ENCODE results near the gene GABBR2. TPM values are rescaled to one million over a fixed set of nuclear protein-coding genes. Genes with fewer than 3 reads are reported as not detected.

GABBR2 gene
- total RNA-seq, 4 donors from 2014 or later: 0.17 to 0.26 TPM; not detected in 2

DNA sequence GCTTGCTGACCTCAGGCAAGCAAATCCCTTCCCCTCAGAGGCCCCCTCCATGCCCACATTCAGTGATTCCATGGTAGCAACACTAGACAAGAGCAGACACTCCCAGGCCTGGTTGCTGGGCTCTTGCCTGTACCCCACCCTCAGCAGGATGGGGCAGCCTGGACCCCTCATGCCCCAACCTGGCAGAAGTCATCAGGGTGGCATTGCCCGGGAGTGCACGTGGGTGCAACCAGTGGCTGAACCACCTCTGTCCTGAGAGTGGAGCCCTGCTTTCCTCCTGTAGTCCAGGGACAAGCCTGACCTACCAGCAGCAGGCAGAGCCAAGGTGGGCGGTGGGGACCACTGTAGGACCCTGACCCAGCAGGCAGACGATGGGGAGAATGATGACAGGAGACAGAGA lies 387.5 kb downstream of the GABBR2 start:
- DNase-seq (ENCODE audit: extremely low spot score): no peak
- 98% methylated on average over 4 of the region's 4 CpGs for WGBS
- Histone ChIP-seq H3K27ac (replicated peaks in 1 of 4) (no peak overlapping the region), H3K36me3 (no peaks in the 10 kb centered on the region), H3K9me3 (no peaks in the 10 kb centered on the region), H3K4me3 (no peak overlapping the region), H3K27me3 (no peaks in the 10 kb centered on the region), H3K4me1 (no peaks in the 10 kb centered on the region)
- no peak for TF ChIP-seq EP300 (IDR thresholded peaks at IDR 0.05)
- intact Hi-C loops (cut with DNase I): no loop called here

- intact Hi-C loops (cut with DNase I): loop anchor here (10.0 kb wide), 1 partner anchor 386 kb away; the partner anchor contains the start of gene GABBR2
- WGBS: 89% methylated on average over 4 of the region's 5 CpGs
Measured at GRCh38 chr9:98318834-98319478, 389.8 kb downstream of the GABBR2 start.

GRCh38 chr9:98318041-98318790 lies 390.5 kb downstream of the GABBR2 start:
- intact Hi-C loops (cut with DNase I): loop anchor here (10.0 kb wide), 1 partner anchor 387 kb away; the partner anchor contains the start of gene GABBR2
- Histone ChIP-seq H3K27me3 (no peaks in the 10 kb centered on the region), H3K4me1 (peaks cover 0 to 5% (median 0%) of the 10 kb centered on the region in 4 donors), H3K4me3 (no peak overlapping the region), H3K36me3 (no peaks in the 10 kb centered on the region), H3K27ac (replicated peaks in 1 of 4) (no peak overlapping the region), H3K9me3 (no peaks in the 10 kb centered on the region)
- DNase-seq (ENCODE audit: extremely low spot score): no peak
- 83% methylated on average over 15 of the region's 17 CpGs for WGBS
- TF ChIP-seq EP300 (IDR thresholded peaks at IDR 0.05) (no peak), POLR2A (IDR thresholded peaks at IDR 0.05; ENCODE audit: low read depth) (no peak), CTCF (IDR thresholded peaks at IDR 0.05) (no peak), POLR2AphosphoS5 (IDR thresholded peaks at IDR 0.05) (no peak)

More at GRCh38 chr9:98318834-98319478, 389.8 kb downstream of the GABBR2 start:
- H3K27ac ChIP-seq (replicated peaks in 1 of 4): no peak overlapping the region
- TF ChIP-seq POLR2A (IDR thresholded peaks at IDR 0.05; ENCODE audit: low read depth): no peak
- TF ChIP-seq POLR2AphosphoS5 (IDR thresholded peaks at IDR 0.05): no peak
- TF ChIP-seq CTCF (IDR thresholded peaks at IDR 0.05): no peak
- TF ChIP-seq EP300 (IDR thresholded peaks at IDR 0.05): no peak
- peaks cover 0 to 5% (median 0%) of the 10 kb centered on the region in 4 donors for H3K4me1 ChIP-seq
- H3K4me3 ChIP-seq: no peak overlapping the region
- no peak for DNase-seq (ENCODE audit: extremely low spot score)
- H3K9me3 ChIP-seq: no peaks in the 10 kb centered on the region
- H3K36me3 ChIP-seq: no peaks in the 10 kb centered on the region
- no peaks in the 10 kb centered on the region for H3K27me3 ChIP-seq

DNA sequence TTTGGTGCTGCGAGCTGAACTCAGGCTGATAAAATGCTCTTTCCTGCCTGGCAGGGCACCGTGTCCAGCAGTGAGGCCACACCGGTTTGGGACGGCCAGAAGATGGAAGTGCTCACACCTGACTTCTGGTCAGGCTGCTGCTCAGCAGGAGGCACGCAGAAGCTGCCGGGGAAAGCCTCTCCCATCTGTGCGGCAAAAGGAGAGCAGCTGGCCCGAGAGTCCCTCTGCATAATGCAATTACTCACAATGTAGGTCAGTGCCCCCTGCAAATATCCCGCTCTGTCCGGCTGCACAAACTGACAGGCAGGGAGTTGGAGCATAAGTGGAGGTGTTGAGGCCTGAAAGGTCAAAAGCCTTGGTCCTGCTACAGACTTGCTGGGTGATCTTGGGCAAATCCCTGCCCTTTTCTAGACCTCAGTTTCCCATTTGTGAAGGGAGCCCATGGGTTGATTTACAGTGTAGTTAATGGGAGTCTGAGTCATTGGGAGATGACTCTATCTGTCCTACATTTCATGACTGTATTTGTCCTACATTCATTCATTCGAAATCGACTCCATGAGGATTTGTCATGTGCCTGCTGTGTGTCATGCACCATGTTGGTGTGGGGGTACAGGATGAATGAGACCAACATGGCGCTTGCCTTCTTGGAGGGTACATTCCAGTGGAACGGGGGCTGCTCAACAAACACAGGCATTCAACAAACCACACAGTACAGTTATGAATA lies 391.4 kb downstream of the GABBR2 start:
- no peak overlapping the region for H3K4me3 ChIP-seq
- peaks cover 0 to 5% (median 0%) of the 10 kb centered on the region in 4 donors for H3K4me1 ChIP-seq
- intact Hi-C loops (cut with DNase I): loop anchor here (2.0 to 10.0 kb wide), 2 partner anchors 388 to 458 kb away; partner anchors contain the start of gene GABBR2
- DNase-seq (ENCODE audit: extremely low spot score): no peak
- H3K27me3 ChIP-seq: no peaks in the 10 kb centered on the region
- H3K9me3 ChIP-seq: no peaks in the 10 kb centered on the region
- no peaks in the 10 kb centered on the region for H3K36me3 ChIP-seq
- no peak overlapping the region for H3K27ac ChIP-seq (replicated peaks in 1 of 4)
- no peak for TF ChIP-seq CTCF (IDR thresholded peaks at IDR 0.05)
- no peak for TF ChIP-seq POLR2AphosphoS5 (IDR thresholded peaks at IDR 0.05)
- no peak for TF ChIP-seq POLR2A (IDR thresholded peaks at IDR 0.05; ENCODE audit: low read depth)
- no peak for TF ChIP-seq EP300 (IDR thresholded peaks at IDR 0.05)
- WGBS: 84% methylated on average over 8 of the region's 14 CpGs
